Hepatocyte (in vitro differentiated cells): ENCODE results near the gene HASPIN.

Source experiments
- CTCF ChIP-seq: fragments of 200-600 bp; sonication (generic); IDR thresholded peaks from 2 replicates; pipeline ENCODE4 v1.5.1; 2016; ENCODE audit warnings: antibody characterized with exemption, mild to moderate bottlenecking; ENCODE audit not compliant: poor library complexity
- EZH2 ChIP-seq: fragments of 200-600 bp; sonication (generic); IDR thresholded peaks from 2 replicates; pipeline ENCODE4 v1.6.1; 2016; ENCODE audit warnings: antibody characterized with exemption, mild to moderate bottlenecking, borderline replicate concordance

GRCh38 chr17:3732210-3732621 lies 8.5 kb downstream of the HASPIN start:
- TF ChIP-seq CTCF (no peak), EZH2 (no peak)
